Brain pericyte (primary cell): ENCODE results near the gene MFSD6L.

ENCODE experiments used
- DNase-seq: peaks from one replicate; pipeline ENCODE4 v3.0.0-alpha.2; 2012; ENCODE audit warnings: low read depth, low spot score

The MFSD6L gene

GRCh38 chr17:8791910-8792270, 7.3 kb downstream of the MFSD6L start:
- no peak for DNase-seq

GRCh38 chr17:8791248-8791909, 7.8 kb downstream of the MFSD6L start:
- DNase-seq: no peak

GRCh38 chr17:8789743-8790142, 9.4 kb downstream of the MFSD6L start:
- DNase-seq: no peak

GRCh38 chr17:8788998-8789397, 10.2 kb downstream of the MFSD6L start:
- no peak for DNase-seq

- peak; percentile 13 for DNase-seq
Measured at GRCh38 chr17:8785547-8786413, 13.4 kb downstream of the MFSD6L start.

GRCh38 chr17:8782176-8782575, 17.0 kb downstream of the MFSD6L start:
- no peak for DNase-seq

- DNase-seq: no peak
Measured at GRCh38 chr17:8781776-8782175, 17.4 kb downstream of the MFSD6L start.

- no peak for DNase-seq
Measured at GRCh38 chr17:8776881-8777280, 22.3 kb downstream of the MFSD6L start.

GRCh38 chr17:8776248-8776647, 22.9 kb downstream of the MFSD6L start:
- DNase-seq: no peak

- no peak for DNase-seq
Measured at GRCh38 chr17:8766731-8767130, 32.4 kb downstream of the MFSD6L start.

GRCh38 chr17:8762012-8762411, 37.2 kb downstream of the MFSD6L start:
- no peak for DNase-seq

- DNase-seq: no peak
Measured at GRCh38 chr17:8758137-8758596, 41.0 kb downstream of the MFSD6L start, which contains the start of gene SPDYE4. Gene SPDYE4, minus strand, starts transcription at chr17:8758546. Its CDS starts 164 bp downstream, at chr17:8758382.

GRCh38 chr17:8757189-8757588, 42.0 kb downstream of the MFSD6L start:
- DNase-seq: no peak

GRCh38 chr17:8755590-8756255, 43.4 kb downstream of the MFSD6L start:
- DNase-seq: no peak

GRCh38 chr17:8754890-8755289, 44.3 kb downstream of the MFSD6L start:
- DNase-seq: no peak

- DNase-seq: no peak
Measured at GRCh38 chr17:8753976-8754440, 45.2 kb downstream of the MFSD6L start.

- DNase-seq: no peak
Measured at GRCh38 chr17:8753136-8753975, 45.8 kb downstream of the MFSD6L start.

GRCh38 chr17:8749616-8750015, 49.5 kb downstream of the MFSD6L start:
- DNase-seq: no peak

GRCh38 chr17:8747742-8748141, 51.4 kb downstream of the MFSD6L start:
- DNase-seq: no peak
